ENCODE measurements around the gene HCRTR1.

DNA sequence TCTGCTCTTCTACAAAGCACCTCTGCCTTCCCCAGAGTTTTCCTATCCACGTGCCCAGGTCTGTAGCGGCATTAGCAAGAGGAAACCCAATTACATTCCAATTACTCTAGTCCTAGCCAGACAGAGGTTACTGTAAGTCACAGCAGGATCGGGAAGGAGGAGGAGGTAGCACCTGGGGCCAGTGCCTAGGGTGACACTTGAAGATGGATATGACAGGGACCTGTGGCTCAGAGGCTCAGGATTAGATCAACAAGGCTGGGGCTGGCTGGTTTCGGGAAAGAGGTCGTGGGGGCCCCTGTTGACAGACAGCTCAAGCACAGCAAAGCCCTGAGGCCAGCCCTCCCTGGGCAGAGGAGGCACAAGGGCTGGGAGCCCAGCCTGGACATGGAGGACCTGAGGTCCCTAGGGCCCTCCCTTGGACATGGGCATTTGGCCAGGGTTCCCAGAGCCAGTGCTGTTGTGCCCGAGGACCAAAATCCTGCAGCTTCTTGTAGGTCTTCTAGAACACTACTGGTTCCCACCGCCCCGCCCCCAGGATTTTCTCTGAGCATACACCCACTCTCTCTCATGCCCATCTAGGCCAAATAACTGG, 3.0 kb upstream of the HCRTR1 start:
- TF ChIP-seq POLR2A (IDR thresholded peaks at IDR 0.05) = no peak
- TF ChIP-seq, protein P1, sequence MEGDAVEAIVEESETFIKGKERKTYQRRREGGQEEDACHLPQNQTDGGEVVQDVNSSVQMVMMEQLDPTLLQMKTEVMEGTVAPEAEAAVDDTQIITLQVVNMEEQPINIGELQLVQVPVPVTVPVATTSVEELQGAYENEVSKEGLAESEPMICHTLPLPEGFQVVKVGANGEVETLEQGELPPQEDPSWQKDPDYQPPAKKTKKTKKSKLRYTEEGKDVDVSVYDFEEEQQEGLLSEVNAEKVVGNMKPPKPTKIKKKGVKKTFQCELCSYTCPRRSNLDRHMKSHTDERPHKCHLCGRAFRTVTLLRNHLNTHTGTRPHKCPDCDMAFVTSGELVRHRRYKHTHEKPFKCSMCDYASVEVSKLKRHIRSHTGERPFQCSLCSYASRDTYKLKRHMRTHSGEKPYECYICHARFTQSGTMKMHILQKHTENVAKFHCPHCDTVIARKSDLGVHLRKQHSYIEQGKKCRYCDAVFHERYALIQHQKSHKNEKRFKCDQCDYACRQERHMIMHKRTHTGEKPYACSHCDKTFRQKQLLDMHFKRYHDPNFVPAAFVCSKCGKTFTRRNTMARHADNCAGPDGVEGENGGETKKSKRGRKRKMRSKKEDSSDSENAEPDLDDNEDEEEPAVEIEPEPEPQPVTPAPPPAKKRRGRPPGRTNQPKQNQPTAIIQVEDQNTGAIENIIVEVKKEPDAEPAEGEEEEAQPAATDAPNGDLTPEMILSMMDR (IDR thresholded peaks at IDR 0.05) = no peak

Measured in tibial nerve (tissue), 3 donors.